ENCODE measurements around the gene KCNK10. TPM values are rescaled to one million over a fixed set of nuclear protein-coding genes. Genes with fewer than 3 reads are reported as not detected.

The KCNK10 gene
- total RNA-seq, 5 donors from 2014 or later (not counting 1 experiment from before 2014, with no cell fraction given) = not detected

DNA sequence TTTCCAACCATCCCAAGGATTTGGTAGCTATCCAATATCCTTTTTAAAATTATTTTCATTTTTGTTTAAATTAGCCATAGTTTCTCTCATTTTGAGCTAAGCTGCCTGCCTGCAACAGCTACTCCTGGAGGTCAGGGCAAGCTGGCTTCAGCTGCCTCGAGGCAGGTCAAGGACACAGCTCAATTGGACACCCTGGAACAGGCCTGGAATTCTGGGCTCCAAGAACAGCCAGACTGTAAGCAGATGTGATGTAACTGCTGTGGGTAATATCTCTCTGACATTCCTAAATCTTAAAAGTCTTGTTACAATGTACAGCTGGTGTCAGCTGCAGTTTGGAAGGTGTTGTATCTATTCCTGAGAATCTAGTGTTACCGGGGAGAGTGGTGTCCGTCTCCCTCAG is 119.8 kb downstream of the KCNK10 start:
- no peaks in the 10 kb centered on the region for H3K36me3 Mint-ChIP-seq
- H3K27me3 ChIP-seq (replicated peaks in 1 of 2; ENCODE audit: control insufficient read depth in 2 of 2, extremely low read depth in 1 of 2, insufficient read depth in 2 of 2, low read length in 1 of 2) = peaks cover 1 to 14% of the 10 kb centered on the region in 2 experiments
- H3K27ac Mint-ChIP-seq = no peak overlapping the region
- H3K4me1 ChIP-seq (ENCODE audit: control insufficient read depth in 1 of 2, extremely low read depth in 1 of 2, insufficient read depth in 2 of 2, low read length in 2 of 2) = no peaks in the 10 kb centered on the region
- H3K4me3 Mint-ChIP-seq = no peak overlapping the region
- ChIA-PET POLR2A (interaction anchor here in 1 of 2 donors (0.5 kb wide), 1 partner anchor 59 kb away, joined by 3 read pairs; no protein-coding TSS in a partner anchor), CTCF (interaction anchor here in 1 of 2 donors (1.0 kb wide), 1 partner anchor 14 kb away, joined by 3 read pairs; no protein-coding TSS in a partner anchor)
- H3K9me3 Mint-ChIP-seq = no peaks in the 10 kb centered on the region
- no peak overlapping the region for H3K4me3 ChIP-seq (ENCODE audit: control insufficient read depth in 1 of 2, extremely low read depth in 1 of 2, low read length in 1 of 2)
- no peak for ATAC-seq (replicated peaks in 1 of 4)
- H3K36me3 ChIP-seq (ENCODE audit: control insufficient read depth in 2 of 2, extremely low read depth in 1 of 2, insufficient read depth in 1 of 2, low read length in 1 of 2) = no peaks in the 10 kb centered on the region
- peaks cover 26 to 29% of the 10 kb centered on the region in 2 donors for H3K27me3 Mint-ChIP-seq
- H3K4me1 Mint-ChIP-seq = no peaks in the 10 kb centered on the region
- WGBS (ENCODE audit: insufficient coverage) = 82% methylated on average over 3 of the region's 3 CpGs
- H3K27ac ChIP-seq (ENCODE audit: low read length) = no peak overlapping the region
- DNase-seq = no peak
- H3K9me3 ChIP-seq = no peaks in the 10 kb centered on the region

DNA sequence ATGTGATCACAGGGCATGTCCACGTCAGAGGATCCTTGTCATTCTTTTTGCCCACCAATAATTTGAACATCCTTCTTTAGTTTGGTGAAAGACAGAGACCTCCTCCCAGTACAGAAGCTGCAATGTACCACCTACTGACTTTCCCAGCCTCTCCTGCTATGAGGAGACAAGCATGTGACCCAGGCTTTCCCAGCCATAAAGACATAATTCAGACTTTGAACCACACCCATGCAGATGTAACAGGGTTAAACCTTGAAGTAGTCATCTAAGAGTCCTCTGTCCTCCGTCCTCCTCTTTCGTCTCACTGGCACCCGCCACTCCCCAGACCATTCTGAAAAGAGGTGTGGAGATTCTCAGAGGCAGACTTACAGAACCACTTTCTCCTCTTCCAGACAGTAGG is 120.8 kb downstream of the KCNK10 start:
- H3K36me3 Mint-ChIP-seq = no peaks in the 10 kb centered on the region
- DNase-seq (no peak), ATAC-seq (replicated peaks in 1 of 4) (no peak)
- Histone ChIP-seq H3K4me3 (ENCODE audit: control insufficient read depth in 1 of 2, extremely low read depth in 1 of 2, low read length in 1 of 2) (no peak overlapping the region), H3K36me3 (ENCODE audit: control insufficient read depth in 2 of 2, extremely low read depth in 1 of 2, insufficient read depth in 1 of 2, low read length in 1 of 2) (no peaks in the 10 kb centered on the region), H3K4me1 (ENCODE audit: control insufficient read depth in 1 of 2, extremely low read depth in 1 of 2, insufficient read depth in 2 of 2, low read length in 2 of 2) (no peaks in the 10 kb centered on the region), H3K27me3 (replicated peaks in 1 of 2; ENCODE audit: control insufficient read depth in 2 of 2, extremely low read depth in 1 of 2, insufficient read depth in 2 of 2, low read length in 1 of 2) (peaks cover 3 to 11% of the 10 kb centered on the region in 2 experiments), H3K9me3 (no peaks in the 10 kb centered on the region), H3K27ac (ENCODE audit: low read length) (no peak overlapping the region)
- ChIA-PET CTCF (interaction anchor here in 1 of 2 donors (1.3 kb wide), 1 partner anchor 13 kb away, joined by 3 read pairs; no protein-coding TSS in a partner anchor), POLR2A (no interaction called here)
- no peaks in the 10 kb centered on the region for H3K9me3 Mint-ChIP-seq
- WGBS (ENCODE audit: insufficient coverage) = 67% methylated on average over 1 of the region's 4 CpGs
- peaks cover 31 to 32% of the 10 kb centered on the region in 2 donors for H3K27me3 Mint-ChIP-seq
- H3K27ac Mint-ChIP-seq = no peak overlapping the region
- H3K4me1 Mint-ChIP-seq = no peaks in the 10 kb centered on the region
- no peak overlapping the region for H3K4me3 Mint-ChIP-seq

DNA sequence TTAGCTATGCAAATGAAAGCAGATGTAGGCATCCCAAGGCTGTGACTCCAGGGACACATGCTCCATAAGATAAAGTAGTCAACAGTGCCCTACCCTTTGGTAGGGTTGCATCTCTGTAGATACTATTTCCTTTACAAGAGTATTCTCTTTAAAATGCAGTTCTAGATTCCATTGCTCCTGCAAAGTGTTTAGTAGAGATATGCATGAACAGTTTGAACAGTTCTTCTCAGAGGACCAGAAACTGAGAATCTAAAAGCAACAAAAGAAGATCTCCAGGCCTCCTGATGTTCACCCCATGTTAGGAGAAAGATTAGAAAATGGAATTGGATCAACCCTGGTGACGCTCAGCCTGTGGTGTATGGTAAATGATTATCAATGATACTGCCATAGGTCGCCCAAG is 121.2 kb downstream of the KCNK10 start:
- ATAC-seq (replicated peaks in 1 of 4) = no peak

DNA sequence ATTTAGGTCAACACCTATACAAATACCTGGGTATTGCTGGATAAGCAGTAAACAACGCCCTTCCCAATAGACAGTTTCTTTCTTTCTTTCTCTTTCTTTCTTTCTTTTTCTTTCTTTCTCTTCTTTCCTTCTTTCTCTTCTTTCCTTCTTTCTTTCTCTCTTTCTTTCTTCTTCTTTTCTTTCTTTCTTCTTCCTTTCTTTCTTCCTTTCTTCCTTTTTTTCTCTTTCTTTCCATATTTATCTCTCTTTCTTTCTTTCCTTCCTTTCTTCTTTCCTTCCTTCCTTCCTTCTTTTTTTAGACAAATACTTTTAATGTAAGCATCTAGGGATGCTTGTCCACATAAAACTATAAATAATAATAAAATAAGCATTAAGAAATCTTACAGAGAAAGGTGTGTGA is 123.2 kb downstream of the KCNK10 start:
- Histone ChIP-seq H3K36me3 (ENCODE audit: control insufficient read depth in 2 of 2, extremely low read depth in 1 of 2, insufficient read depth in 1 of 2, low read length in 1 of 2) (no peaks in the 10 kb centered on the region), H3K4me3 (ENCODE audit: control insufficient read depth in 1 of 2, extremely low read depth in 1 of 2, low read length in 1 of 2) (no peak overlapping the region), H3K27ac (ENCODE audit: low read length) (no peak overlapping the region), H3K4me1 (ENCODE audit: control insufficient read depth in 1 of 2, extremely low read depth in 1 of 2, insufficient read depth in 2 of 2, low read length in 2 of 2) (no peaks in the 10 kb centered on the region), H3K27me3 (replicated peaks in 1 of 2; ENCODE audit: control insufficient read depth in 2 of 2, extremely low read depth in 1 of 2, insufficient read depth in 2 of 2, low read length in 1 of 2) (peaks cover 3 to 15% of the 10 kb centered on the region in 2 experiments), H3K9me3 (no peaks in the 10 kb centered on the region)
- POLR2A ChIA-PET = no interaction called here
- DNase-seq (no peak), ATAC-seq (replicated peaks in 1 of 4) (no peak)
- CTCF ChIA-PET = no interaction called here
- no peaks in the 10 kb centered on the region for H3K36me3 Mint-ChIP-seq
- H3K4me1 Mint-ChIP-seq = no peaks in the 10 kb centered on the region
- no peak overlapping the region for H3K4me3 Mint-ChIP-seq
- 71% methylated on average over 1 of the region's 1 CpG for WGBS (ENCODE audit: insufficient coverage)
- H3K27me3 Mint-ChIP-seq = peaks cover 33 to 40% of the 10 kb centered on the region in 2 donors
- no peak overlapping the region for H3K27ac Mint-ChIP-seq
- H3K9me3 Mint-ChIP-seq = no peaks in the 10 kb centered on the region

More for the DNA sequence above, 121.2 kb downstream of the KCNK10 start:
- no peak overlapping the region for H3K4me3 ChIP-seq (ENCODE audit: control insufficient read depth in 1 of 2, extremely low read depth in 1 of 2, low read length in 1 of 2)
- no peaks in the 10 kb centered on the region for H3K9me3 ChIP-seq
- no CpG with 5 or more reads among the region's 2 CpGs for WGBS (ENCODE audit: insufficient coverage)
- H3K4me1 Mint-ChIP-seq = no peaks in the 10 kb centered on the region
- ChIA-PET POLR2A (no interaction called here), CTCF (interaction anchor here in 1 of 2 donors (1.3 kb wide), 1 partner anchor 13 kb away, joined by 3 read pairs; no protein-coding TSS in a partner anchor)
- H3K27me3 Mint-ChIP-seq = peaks cover 31 to 32% of the 10 kb centered on the region in 2 donors
- no peaks in the 10 kb centered on the region for H3K9me3 Mint-ChIP-seq
- no peak overlapping the region for H3K4me3 Mint-ChIP-seq
- H3K27ac Mint-ChIP-seq = no peak overlapping the region
- peaks cover 3 to 11% of the 10 kb centered on the region in 2 experiments for H3K27me3 ChIP-seq (replicated peaks in 1 of 2; ENCODE audit: control insufficient read depth in 2 of 2, extremely low read depth in 1 of 2, insufficient read depth in 2 of 2, low read length in 1 of 2)
- no peaks in the 10 kb centered on the region for H3K36me3 Mint-ChIP-seq
- no peaks in the 10 kb centered on the region for H3K4me1 ChIP-seq (ENCODE audit: control insufficient read depth in 1 of 2, extremely low read depth in 1 of 2, insufficient read depth in 2 of 2, low read length in 2 of 2)
- no peak for DNase-seq
- H3K36me3 ChIP-seq (ENCODE audit: control insufficient read depth in 2 of 2, extremely low read depth in 1 of 2, insufficient read depth in 1 of 2, low read length in 1 of 2) = no peaks in the 10 kb centered on the region
- no peak overlapping the region for H3K27ac ChIP-seq (ENCODE audit: low read length)

DNA sequence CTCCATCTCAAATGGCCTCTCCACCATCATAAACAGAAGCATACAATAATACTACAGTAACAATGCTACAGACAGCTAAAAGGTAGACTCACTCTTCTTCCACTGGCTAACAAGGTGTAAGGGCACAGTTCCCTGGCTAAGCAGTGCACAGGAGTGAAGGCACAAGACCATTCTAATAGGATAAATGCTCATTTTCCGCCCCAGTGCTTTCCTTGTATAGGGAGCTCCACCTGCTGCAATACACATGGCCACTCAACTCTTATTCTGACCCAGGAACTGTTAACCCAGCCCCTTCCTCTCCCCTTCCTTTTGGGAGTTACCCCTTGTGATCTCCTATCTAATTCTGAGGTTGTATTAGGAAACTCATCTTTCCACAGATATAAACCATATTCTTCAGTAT is 124.6 kb downstream of the KCNK10 start:
- H3K27me3 Mint-ChIP-seq = peaks cover 34 to 43% of the 10 kb centered on the region in 2 donors
- DNase-seq = no peak
- no peaks in the 10 kb centered on the region for H3K4me1 Mint-ChIP-seq
- H3K27ac Mint-ChIP-seq = no peak overlapping the region
- H3K4me3 Mint-ChIP-seq = no peak overlapping the region
- Histone ChIP-seq H3K36me3 (ENCODE audit: control insufficient read depth in 2 of 2, extremely low read depth in 1 of 2, insufficient read depth in 1 of 2, low read length in 1 of 2) (no peaks in the 10 kb centered on the region), H3K27ac (ENCODE audit: low read length) (no peak overlapping the region), H3K4me3 (ENCODE audit: control insufficient read depth in 1 of 2, extremely low read depth in 1 of 2, low read length in 1 of 2) (no peak overlapping the region), H3K4me1 (ENCODE audit: control insufficient read depth in 1 of 2, extremely low read depth in 1 of 2, insufficient read depth in 2 of 2, low read length in 2 of 2) (no peaks in the 10 kb centered on the region), H3K9me3 (no peaks in the 10 kb centered on the region), H3K27me3 (replicated peaks in 1 of 2; ENCODE audit: control insufficient read depth in 2 of 2, extremely low read depth in 1 of 2, insufficient read depth in 2 of 2, low read length in 1 of 2) (peaks cover 3 to 12% of the 10 kb centered on the region in 2 experiments)
- 100% methylated on average over 1 of the region's 1 CpG for WGBS (ENCODE audit: insufficient coverage)
- ATAC-seq (replicated peaks in 1 of 4) = no peak
- POLR2A ChIA-PET = no interaction called here
- H3K9me3 Mint-ChIP-seq = no peaks in the 10 kb centered on the region
- CTCF ChIA-PET = interaction anchor here in 1 of 2 donors (0.9 kb wide), 1 partner anchor 11 kb away, joined by 6 read pairs; no protein-coding TSS in a partner anchor
- H3K36me3 Mint-ChIP-seq = no peaks in the 10 kb centered on the region

DNA sequence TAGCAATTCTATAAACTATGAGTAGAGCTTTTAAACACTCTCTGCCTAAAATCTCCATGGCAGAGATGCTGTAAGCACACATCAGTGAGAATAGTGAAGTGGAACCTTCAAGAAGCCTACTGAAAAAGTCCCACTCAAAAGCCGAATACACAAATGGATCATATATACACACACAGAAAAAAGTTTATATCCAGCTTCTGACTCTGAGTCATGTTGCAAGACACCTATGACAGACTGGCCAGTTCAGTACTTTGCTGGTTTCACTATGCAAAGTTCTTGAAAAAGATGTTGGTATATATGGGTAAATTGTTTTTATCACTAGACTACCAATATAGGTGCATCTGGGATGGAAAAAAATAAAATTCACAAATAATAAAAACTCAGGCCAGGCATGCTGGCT is 126.1 kb downstream of the KCNK10 start:
- no CpG with 5 or more reads among the region's 1 CpG for WGBS (ENCODE audit: insufficient coverage)
- POLR2A ChIA-PET = interaction anchor here in 1 of 2 donors (0.6 kb wide), 1 partner anchor 7 kb away, joined by 4 read pairs; no protein-coding TSS in a partner anchor

More for the DNA sequence above, 126.1 kb downstream of the KCNK10 start:
- ATAC-seq (replicated peaks in 1 of 4) (no peak), DNase-seq (no peak)
- Histone ChIP-seq H3K27ac (ENCODE audit: low read length) (no peak overlapping the region), H3K4me1 (ENCODE audit: control insufficient read depth in 1 of 2, extremely low read depth in 1 of 2, insufficient read depth in 2 of 2, low read length in 2 of 2) (no peaks in the 10 kb centered on the region), H3K9me3 (no peaks in the 10 kb centered on the region), H3K4me3 (ENCODE audit: control insufficient read depth in 1 of 2, extremely low read depth in 1 of 2, low read length in 1 of 2) (no peak overlapping the region), H3K36me3 (ENCODE audit: control insufficient read depth in 2 of 2, extremely low read depth in 1 of 2, insufficient read depth in 1 of 2, low read length in 1 of 2) (no peaks in the 10 kb centered on the region), H3K27me3 (replicated peaks in 1 of 2; ENCODE audit: control insufficient read depth in 2 of 2, extremely low read depth in 1 of 2, insufficient read depth in 2 of 2, low read length in 1 of 2) (peaks cover 3 to 7% of the 10 kb centered on the region in 2 experiments)
- Mint-ChIP-seq H3K36me3 (no peaks in the 10 kb centered on the region), H3K4me3 (no peak overlapping the region), H3K4me1 (no peaks in the 10 kb centered on the region), H3K9me3 (no peaks in the 10 kb centered on the region), H3K27me3 (peaks cover 36 to 41% of the 10 kb centered on the region in 2 donors), H3K27ac (no peak overlapping the region)
- CTCF ChIA-PET = interaction anchor here in 1 of 2 donors (0.6 to 1.0 kb wide), 2 partner anchors 12 to 28 kb away, joined by 3 read pairs; no protein-coding TSS in a partner anchor
